Left renal pelvis (tissue), 4 donors: Measurements from ENCODE around the gene ARHGAP29. TPM values are rescaled to one million over a fixed set of nuclear protein-coding genes. Genes with fewer than 3 reads are reported as not detected.

Source experiments
- DNase-seq, 4 donors: peaks; one replicate each; pipeline ENCODE4 v3.0.0-alpha.2; 2013; ENCODE audit warnings: low read depth in 4 of 4, low spot score in 3 of 4
- polyA plus RNA-seq, 4 donors: library from polyadenylated mRNA; unstranded; fragments of 120-200 nt; gene quantifications; one replicate each; pipeline ENCODE4 v1.2.1, GENCODE V29; 2013; ENCODE audit not compliant: insufficient read length in 4 of 4

Gene ARHGAP29
- polyA plus RNA-seq, 4 donors = 21.5 to 93.0 (median 77.7) TPM

DNA sequence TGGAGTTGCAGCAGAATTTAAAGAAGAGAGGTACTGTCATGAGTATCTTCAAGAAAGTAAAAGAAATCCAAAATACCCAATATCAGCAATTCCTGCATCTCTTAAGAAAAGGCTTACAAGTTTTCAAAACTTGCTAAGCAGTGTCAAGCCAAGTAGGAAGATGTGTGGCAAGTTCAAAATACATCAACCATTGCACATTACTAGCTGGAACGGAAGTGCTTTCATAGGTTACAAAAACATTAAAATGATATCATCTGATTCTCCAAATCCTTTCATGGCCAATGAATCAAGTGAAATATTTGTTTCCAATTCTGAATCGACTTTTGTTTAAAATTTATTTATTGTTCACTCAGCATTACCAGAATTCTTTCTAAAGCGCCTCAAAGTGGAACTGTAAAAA, 110.7 kb downstream of the ARHGAP29 start:
- no peak for DNase-seq

DNA sequence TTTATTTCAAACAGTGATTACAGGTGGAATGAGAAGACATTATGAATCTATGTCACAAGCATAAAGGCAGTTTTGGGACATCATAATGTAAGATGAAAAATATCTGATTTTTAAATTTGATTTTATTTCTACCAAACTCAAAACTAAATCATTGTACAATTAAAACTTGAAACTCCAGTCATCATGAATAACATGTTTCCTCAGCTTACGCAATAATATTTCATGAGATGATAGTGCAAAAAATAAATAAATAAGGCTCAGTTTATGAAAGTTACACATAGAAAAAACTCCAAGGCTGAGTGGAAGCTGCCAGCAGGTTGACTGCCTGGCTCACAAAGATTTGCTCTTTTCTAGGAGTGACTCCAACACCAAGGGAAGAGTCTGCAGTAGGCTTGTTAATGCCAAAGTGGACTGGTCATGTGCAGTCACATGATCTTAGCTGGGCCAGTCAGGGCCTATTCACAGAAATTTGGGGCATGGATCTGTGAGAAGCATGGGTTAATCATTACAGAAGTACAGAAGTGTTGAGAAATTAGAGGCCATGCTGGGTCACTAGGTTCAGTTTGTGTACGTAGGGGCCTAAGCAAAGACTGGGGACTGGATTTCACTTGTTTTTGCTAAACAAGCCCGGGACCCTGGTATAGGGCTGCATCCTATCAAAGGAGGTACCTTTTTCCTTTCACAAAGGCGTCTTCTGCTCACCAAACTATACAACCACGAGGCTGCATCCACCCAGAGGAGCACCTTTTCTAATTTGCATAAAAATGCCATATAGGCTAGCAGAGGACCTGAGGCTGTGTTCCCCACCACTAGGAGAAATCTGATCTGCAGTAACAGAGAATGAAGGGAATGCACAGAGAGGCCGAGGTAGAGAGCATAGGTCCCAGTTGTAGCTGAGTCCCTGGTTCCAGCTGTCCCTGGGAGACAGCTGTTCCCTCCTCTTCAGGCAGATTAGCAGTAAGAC, 111.6 kb downstream of the ARHGAP29 start:
- no peak for DNase-seq

- DNase-seq = no peak
Measured at GRCh38 chr1:94124538-94124937, 112.8 kb downstream of the ARHGAP29 start.

DNA sequence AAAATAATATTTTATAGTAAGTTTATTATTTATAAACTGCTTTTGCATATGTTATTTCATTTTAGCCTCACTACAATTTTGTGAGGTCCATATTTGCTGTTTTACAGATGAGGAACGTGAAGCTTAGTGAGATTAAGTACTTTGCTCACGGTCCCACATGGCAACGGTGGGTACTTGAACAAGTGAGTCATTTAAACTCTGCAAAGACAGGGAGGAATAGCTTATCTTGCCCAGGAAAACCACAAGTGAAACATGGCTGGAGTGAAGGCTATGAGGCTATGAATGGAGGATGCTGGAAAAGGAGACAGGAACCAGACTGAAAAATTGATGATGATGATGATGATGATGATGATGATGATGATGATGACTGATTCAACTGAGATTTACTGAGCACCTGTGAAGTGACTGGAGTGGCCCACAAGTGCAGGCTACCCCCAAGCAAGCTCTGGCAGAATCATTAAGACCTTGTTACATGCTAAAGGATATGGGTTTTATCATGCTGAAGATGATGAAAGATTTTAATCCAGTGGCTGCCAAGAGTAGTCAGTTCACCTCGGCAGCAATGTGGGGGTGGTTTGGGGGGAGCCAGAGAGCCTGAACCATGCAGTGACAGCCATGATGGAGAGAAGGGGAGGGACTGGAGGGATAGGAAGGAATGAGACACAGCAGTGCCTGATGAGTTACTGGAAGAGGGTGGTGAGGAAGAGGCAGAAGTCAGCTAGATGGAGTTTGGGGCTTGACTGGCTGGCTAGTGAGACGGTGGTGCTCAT, 115.0 kb downstream of the ARHGAP29 start:
- no peak for DNase-seq

Other genes with a start within 250 kb of the ARHGAP29 start
- 10 to 100 TPM in 1 of 4 donors, 1 to 10 TPM in 2, under 1 TPM in 1; 0.46 to 10.8 (median 7.4) TPM for gene ABCA4, start 116.4 kb downstream of the ARHGAP29 start, polyA plus RNA-seq
- 10 to 100 TPM; 33.7 to 74.1 (median 72.4) TPM for gene ABCD3, start 180.8 kb upstream of the ARHGAP29 start, polyA plus RNA-seq